HCT116 (cell line): Measurements from ENCODE around the gene BRPF3. TPM values are rescaled to one million over a fixed set of nuclear protein-coding genes. Genes with fewer than 3 reads are reported as not detected.

Experiments
- ATAC-seq: fragments of 200-7000 bp; cut with Tn5 transposase; 2 replicates; pipeline ENCODE4 v1.9.1; 2020; ENCODE audit warnings: mild to moderate bottlenecking, moderate library complexity
- BruUV-seq: library from RNA; stranded (reverse); fragments of 400-500 nt; replicated peaks from 2 replicates; lab custom pipeline; 2021; lab: Mats Ljungman, UMichigan
- CTCF ChIA-PET: fragments of 300-600 bp; sonication (Branson Sonifier 250); formaldehyde crosslinking; loops from one replicate; lab custom pipeline; 2021; ENCODE audit warnings: antibody characterized with exemption; lab: Charles Lee
- POLR2A ChIA-PET: fragments of 300-600, 350-600 bp; sonication (Branson Sonifier 250); formaldehyde crosslinking; loops from one replicate; lab custom pipeline; 2021; ENCODE audit warnings: antibody characterized with exemption; lab: Charles Lee
- RAD21 ChIA-PET, 2 experiments: fragments of 300-600 bp; sonication (Branson Sonifier 250); formaldehyde crosslinking; loops; one replicate each; lab custom pipeline; 2023; ENCODE audit warnings: low total read pairs in 2 of 2; ENCODE audit not compliant: uncharacterized antibody in 2 of 2, unreplicated experiment in 2 of 2, low non-redundant PET in 1 of 2; lab: Charles Lee
- DNase-seq: peaks from one replicate; pipeline ENCODE4 v3.0.0-alpha.2; 2010; ENCODE audit warnings: low read depth, low spot score
- H2AFZ ChIP-seq: fragments of 200-600 bp; shearing (Covaris generic), sonication (generic); 2 replicates; pipeline ENCODE4 v1.6.1; 2017; ENCODE audit warnings: low read depth, mixed run types, mixed read lengths, antibody characterized with exemption, low read length; ENCODE audit not compliant: poor library complexity, severe bottlenecking
- H3K27ac ChIP-seq: 2 replicates; pipeline ENCODE4 v1.5.1; 2012; ENCODE audit warnings: low read depth, low read length
- H3K27me3 ChIP-seq: fragments of 200-600 bp; sonication (generic); 2 replicates; pipeline ENCODE4 v1.6.1; 2016; ENCODE audit warnings: mixed run types, low read length, mixed read lengths; ENCODE audit not compliant: insufficient read depth
- H3K36me3 ChIP-seq, 2 experiments: fragments of 200-500 bp in 1 of 2; fragments of 200-600 bp in 1 of 2; sonication (Bioruptor generic) in 1 of 2; sonication (generic) in 1 of 2; 2 replicates each; pipeline versions ENCODE4 v1.5.1 to v1.6.1; 2014 to 2016; ENCODE audit warnings: low read length in 2 of 2, inconsistent platforms in 1 of 2, mixed read lengths in 1 of 2, mixed run types in 1 of 2; ENCODE audit not compliant: insufficient read depth in 2 of 2, control insufficient read depth in 1 of 2
- H3K4me1 ChIP-seq, 2 experiments: fragments of 200-600 bp in 1 of 2; sonication (generic) in 1 of 2; 2 replicates each; pipeline versions ENCODE4 v1.5.1 to v1.6.1; 2012 to 2017; ENCODE audit warnings: low read length in 2 of 2, inconsistent platforms in 1 of 2, mild to moderate bottlenecking in 1 of 2, mixed read lengths in 1 of 2, mixed run types in 1 of 2, moderate library complexity in 1 of 2; ENCODE audit not compliant: insufficient read depth in 2 of 2, control insufficient read depth in 1 of 2
- H3K4me2 ChIP-seq: fragments of 200-600 bp; sonication (generic); 2 replicates; pipeline ENCODE4 v1.6.1; 2017; ENCODE audit warnings: mixed run types, low read length, mixed read lengths
- H3K4me3 ChIP-seq, 2 experiments: fragments of 200-600 bp in 1 of 2; sonication (generic) in 1 of 2; replicated peaks in 1 of 2; 2 replicates each; pipeline ENCODE4 v1.5.1; 2011 to 2016; ENCODE audit warnings: low read length in 2 of 2, control low read depth in 1 of 2, low read depth in 1 of 2, mild to moderate bottlenecking in 1 of 2, mixed read lengths in 1 of 2, mixed run types in 1 of 2
- H3K79me2 ChIP-seq: fragments of 200-600 bp; sonication (generic); 2 replicates; pipeline ENCODE4 v1.6.1; 2017; ENCODE audit warnings: mild to moderate bottlenecking, mixed run types, low read length, moderate library complexity, mixed read lengths; ENCODE audit not compliant: insufficient read depth
- H3K9ac ChIP-seq: fragments of 200-600 bp; sonication (generic); 2 replicates; pipeline ENCODE4 v1.6.1; 2016; ENCODE audit warnings: low read length, mixed read lengths
- H3K9me2 ChIP-seq: fragments of 200-600 bp; sonication (generic), shearing (Covaris generic); 2 replicates; pipeline ENCODE4 v1.6.1; 2017; ENCODE audit warnings: mixed run types, mild to moderate bottlenecking, moderate library complexity; ENCODE audit not compliant: insufficient read depth
- H3K9me3 ChIP-seq, 2 experiments: fragments of 200-500 bp in 1 of 2; fragments of 200-600 bp in 1 of 2; sonication (Bioruptor generic) in 1 of 2; sonication (generic) in 1 of 2; 2 replicates each; pipeline ENCODE4 v1.6.1; 2014 to 2017; ENCODE audit warnings: low read length in 2 of 2, mixed read lengths in 2 of 2, inconsistent platforms in 1 of 2, low read depth in 1 of 2, mild to moderate bottlenecking in 1 of 2, mixed run types in 1 of 2, moderate library complexity in 1 of 2; ENCODE audit not compliant: control insufficient read depth in 1 of 2, insufficient read depth in 1 of 2
- H4K20me1 ChIP-seq: fragments of 200-600 bp; sonication (generic), shearing (Covaris generic); 2 replicates; pipeline ENCODE4 v1.6.1; 2017; ENCODE audit warnings: mixed run types, mild to moderate bottlenecking, moderate library complexity; ENCODE audit not compliant: insufficient read depth
- CTCF ChIP-seq, 3 experiments: fragments of 200-600 bp in 1 of 3; sonication (generic) in 1 of 3; IDR thresholded peaks in 2 of 3; conservative IDR thresholded peaks in 1 of 3; 2 replicates each; pipeline ENCODE4 v1.5.1; 2012 to 2017; ENCODE audit warnings: low read depth in 2 of 3, low read length in 2 of 3, antibody characterized with exemption in 1 of 3, borderline replicate concordance in 1 of 3, control low read depth in 1 of 3, mild to moderate bottlenecking in 1 of 3, mixed read lengths in 1 of 3, mixed run types in 1 of 3, moderate library complexity in 1 of 3; ENCODE audit not compliant: insufficient read depth in 1 of 3
- ELF1 ChIP-seq: IDR thresholded peaks from 2 replicates; pipeline ENCODE4 v1.6.1; 2012; ENCODE audit warnings: low read depth, borderline replicate concordance
- EZH2 ChIP-seq: fragments of 200-600 bp; sonication (generic); IDR thresholded peaks from 2 replicates; pipeline ENCODE4 v1.6.1; 2017; ENCODE audit warnings: antibody characterized with exemption, mixed run types
- EZH2phosphoT487 ChIP-seq: fragments of 200-600 bp; IDR thresholded peaks from 2 replicates; pipeline ENCODE4 v1.6.1; 2018; ENCODE audit warnings: antibody characterized with exemption, borderline replicate concordance
- JUND ChIP-seq: IDR thresholded peaks from 2 replicates; pipeline ENCODE4 v1.6.1; 2012
- POLR2AphosphoS5 ChIP-seq: IDR thresholded peaks from 2 replicates; pipeline ENCODE4 v1.6.1; 2011; ENCODE audit warnings: mild to moderate bottlenecking, low read depth, low read length, moderate library complexity
- RAD21 ChIP-seq: IDR thresholded peaks from 2 replicates; pipeline ENCODE4 v1.6.1; 2012; ENCODE audit warnings: low read depth, mild to moderate bottlenecking
- SIN3A ChIP-seq: IDR thresholded peaks from 2 replicates; pipeline ENCODE4 v1.6.1; 2012; ENCODE audit warnings: low read depth
- SP1 ChIP-seq: IDR thresholded peaks from 2 replicates; pipeline ENCODE4 v1.6.1; 2012; ENCODE audit warnings: low read depth
- SRF ChIP-seq: IDR thresholded peaks from 2 replicates; pipeline ENCODE4 v1.6.1; 2012; ENCODE audit warnings: low read depth
- TCF7L2 ChIP-seq: IDR thresholded peaks from 2 replicates; pipeline ENCODE4 v1.7.0; 2011; ENCODE audit warnings: borderline replicate concordance, inconsistent platforms; ENCODE audit not compliant: insufficient read depth, insufficient read length; ENCODE audit errors: extremely low read depth
- YY1 ChIP-seq: IDR thresholded peaks from 2 replicates; pipeline ENCODE4 v1.6.1; 2011; ENCODE audit warnings: low read length, low read depth, moderate library complexity, mild to moderate bottlenecking; ENCODE audit not compliant: insufficient replicate concordance; ENCODE audit errors: extremely low read depth
- ZFX ChIP-seq: fragments of 450-650 bp; IDR thresholded peaks from 2 replicates; pipeline ENCODE4 v1.6.1; 2017
- intact Hi-C: fragments of 100-400 bp; cut with micrococcal nuclease; formaldehyde crosslinking; loops from 2 replicates; pipeline ENCODE4 v1.10.0; 2022
- total RNA-seq: library from RNA; stranded (reverse); gene quantifications from one replicate; pipeline ENCODE4 v1.2.1, GENCODE V29; 2021; ENCODE audit not compliant: unreplicated experiment

The BRPF3 gene
- total RNA-seq, 1 experiment from 2014 or later = 20.3 TPM

GRCh38 chr6:36252005-36252404 lies 55.5 kb downstream of the BRPF3 start:
- ATAC-seq = no peak
- CTCF ChIA-PET = no interaction called here

More at GRCh38 chr6:36252005-36252404, 55.5 kb downstream of the BRPF3 start:
- Histone ChIP-seq H3K9ac (no peak overlapping the region), H3K27ac (no peak overlapping the region), H3K9me3 (no peaks in the 10 kb centered on the region), H3K27me3 (no peaks in the 10 kb centered on the region), H3K4me3 (no peak overlapping the region), H3K79me2 (no peaks in the 10 kb centered on the region), H3K4me1 (no peaks in the 10 kb centered on the region)
- RAD21 ChIA-PET = no interaction called here
- intact Hi-C loops = no loop called here
- no TSS peak for BruUV-seq
- no peak for DNase-seq
- TF ChIP-seq ELF1 = no peak
- TF ChIP-seq CTCF (IDR thresholded peaks at IDR 0.05 in 2 of 3, conservative IDR thresholded peaks at IDR 0.05 in 1 of 3; ENCODE audit: borderline replicate concordance in 1 of 3, insufficient read depth in 1 of 3, low read depth in 2 of 3, low read length in 2 of 3) = no peak
- TF ChIP-seq SIN3A = no peak
- no peak for TF ChIP-seq TCF7L2
- no peak for TF ChIP-seq POLR2AphosphoS5
- no peak for TF ChIP-seq EZH2phosphoT487
- TF ChIP-seq SP1 = no peak
- TF ChIP-seq SRF = no peak
- TF ChIP-seq JUND = no peak
- TF ChIP-seq RAD21 = no peak
- TF ChIP-seq YY1 = no peak
- no peak for TF ChIP-seq EZH2
- no peak for TF ChIP-seq ZFX
- TF ChIP-seq, all 23 proteins: peak for 0
- no peaks in the 10 kb centered on the region for H3K9me2 ChIP-seq
- POLR2A ChIA-PET = no interaction called here
- no peaks in the 10 kb centered on the region for H3K36me3 ChIP-seq
- H2AFZ ChIP-seq = no peak overlapping the region
- no peaks in the 10 kb centered on the region for H4K20me1 ChIP-seq
- H3K4me2 ChIP-seq = no peak overlapping the region
